Measurements from ENCODE around the gene TMEM129. TPM values are rescaled to one million over a fixed set of nuclear protein-coding genes. Genes with fewer than 3 reads are reported as not detected.
A peak's percentile ranks its signal among the peaks of the same experiment; 100 is the strongest.

Gene TMEM129, protein sequence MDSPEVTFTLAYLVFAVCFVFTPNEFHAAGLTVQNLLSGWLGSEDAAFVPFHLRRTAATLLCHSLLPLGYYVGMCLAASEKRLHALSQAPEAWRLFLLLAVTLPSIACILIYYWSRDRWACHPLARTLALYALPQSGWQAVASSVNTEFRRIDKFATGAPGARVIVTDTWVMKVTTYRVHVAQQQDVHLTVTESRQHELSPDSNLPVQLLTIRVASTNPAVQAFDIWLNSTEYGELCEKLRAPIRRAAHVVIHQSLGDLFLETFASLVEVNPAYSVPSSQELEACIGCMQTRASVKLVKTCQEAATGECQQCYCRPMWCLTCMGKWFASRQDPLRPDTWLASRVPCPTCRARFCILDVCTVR
- polyA plus RNA-seq (ENCODE audit: insufficient read length in 10 of 10), result 10 to 100 TPM; 14.6 to 27.8 (median 22.0) TPM
- long read RNA-seq, donor 1, partial matches to known transcripts, result 0 of 4 reads
- long read RNA-seq, donor 1, other reads (novel, unspliced or antisense), result 0 of 4 reads
- long read RNA-seq, donor 2, partial matches to known transcripts, result 0 of 1 reads
- long read RNA-seq, donor 2, other reads (novel, unspliced or antisense), result 0 of 1 reads
- long read RNA-seq, donor 3, result 0 reads
- long read RNA-seq, donor 4, partial matches to known transcripts, result 0 of 5 reads
- long read RNA-seq, donor 4, other reads (novel, unspliced or antisense), result 0 of 5 reads
- long read RNA-seq, donor 5, transcript TMEM129-202 (4 exons, 2,810 nt), result major isoform, 7 of 8 reads
- long read RNA-seq, donor 5, partial matches to known transcripts, result 0 of 8 reads
- long read RNA-seq, donor 5, other reads (novel, unspliced or antisense), result 0 of 8 reads
- long read RNA-seq, donor 6, transcript TMEM129-202 (4 exons, 2,810 nt), result major isoform, 8 of 8 reads
- long read RNA-seq, donor 6, partial matches to known transcripts, result 0 of 8 reads
- long read RNA-seq, donor 6, other reads (novel, unspliced or antisense), result 0 of 8 reads
- long read RNA-seq, donor 7, partial matches to known transcripts, result 5 of 8 reads
- long read RNA-seq, donor 7, other reads (novel, unspliced or antisense), result 0 of 8 reads
- long read RNA-seq, donor 8, partial matches to known transcripts, result 0 of 3 reads
- long read RNA-seq, donor 8, other reads (novel, unspliced or antisense), result 0 of 3 reads
- long read RNA-seq, donor 9, result 0 reads

DNA sequence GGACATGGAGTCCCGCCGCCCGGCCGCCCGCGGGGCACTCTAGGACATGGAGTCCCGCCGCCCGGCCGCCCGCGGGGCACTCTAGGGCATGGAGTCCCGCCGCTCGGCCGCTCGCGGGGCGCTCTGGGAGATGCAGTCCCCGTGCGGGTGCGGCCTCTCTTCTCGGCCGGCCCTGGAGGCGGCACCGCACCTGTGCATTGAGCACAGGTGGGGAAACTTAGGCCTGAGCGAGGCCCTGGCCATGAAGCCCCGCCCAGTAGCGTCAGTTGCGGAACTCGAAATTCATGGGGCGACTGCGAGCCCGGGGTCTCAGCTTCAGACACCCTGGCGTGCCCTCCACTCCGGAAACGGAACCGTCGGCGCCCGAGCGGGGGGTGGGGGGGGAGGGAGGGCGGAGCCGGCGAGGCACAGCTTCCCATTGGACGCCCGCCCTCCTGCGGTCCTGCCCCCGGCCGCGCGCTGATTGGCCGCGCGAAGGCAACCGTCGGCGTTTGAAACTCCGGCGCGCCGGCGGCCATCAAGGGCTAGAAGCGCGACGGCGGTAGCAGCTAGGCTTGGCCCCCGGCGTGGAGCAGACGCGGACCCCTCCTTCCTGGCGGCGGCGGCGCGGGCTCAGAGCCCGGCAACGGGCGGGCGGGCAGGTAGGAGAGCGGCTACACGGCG is at the start of gene TMEM129, which contains the start of gene TACC3:
Gene TMEM129 (minus strand): TSS at position 321 of the 663 bp plus-strand sequence. CDS start 486 bp downstream, outside the sequence.
Gene TACC3 (plus strand): TSS at position 519 of the 663 bp plus-strand sequence. CDS start 1,901 bp downstream, outside the sequence.
- peak; percentile 94 to 98 (median 95) for DNase-seq

DNA sequence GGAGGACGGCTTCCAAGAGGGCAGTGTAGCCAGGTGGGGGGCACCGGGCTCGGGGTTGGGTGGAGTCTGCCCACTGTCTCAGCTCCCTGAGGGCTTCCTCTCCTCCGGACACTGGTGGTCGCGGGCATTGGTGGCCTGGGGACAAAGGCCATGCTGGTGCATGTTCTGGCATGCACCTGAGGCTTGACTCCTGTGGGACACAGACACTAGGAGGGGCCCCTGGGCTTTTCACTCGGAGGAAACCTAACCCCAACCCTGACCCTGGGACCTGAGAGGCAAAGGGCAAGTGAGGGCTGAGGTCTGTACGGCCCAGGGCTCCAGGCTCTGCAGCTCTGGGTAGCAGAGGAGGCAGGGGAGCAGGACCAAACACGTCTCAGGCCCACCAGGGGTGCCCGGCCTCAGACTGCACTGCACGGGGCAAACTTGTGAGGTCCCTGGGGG is 49.7 kb upstream of the TMEM129 start:
- DNase-seq, result no peak

DNA sequence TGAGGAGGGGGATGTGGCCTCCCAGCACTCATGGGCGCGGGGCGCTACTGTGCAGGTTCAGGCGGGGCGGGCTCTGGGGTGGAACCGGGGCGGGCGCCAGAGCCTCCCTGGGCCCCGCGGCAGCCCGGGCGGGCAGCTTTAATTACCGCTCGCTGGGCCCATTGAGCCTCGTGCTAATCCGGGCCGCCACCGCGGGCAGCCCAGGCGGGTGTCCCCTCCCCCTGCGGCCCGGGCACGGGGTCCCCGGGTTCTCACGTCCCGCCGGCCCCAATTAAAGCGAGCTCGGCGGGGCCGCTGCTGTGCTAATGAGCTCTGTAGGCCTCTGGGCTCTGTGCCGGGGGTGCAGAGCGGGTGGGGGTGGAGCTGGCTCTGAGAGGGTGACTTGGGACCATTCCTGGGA is 49.1 kb upstream of the TMEM129 start:
- DNase-seq, result no peak

DNA sequence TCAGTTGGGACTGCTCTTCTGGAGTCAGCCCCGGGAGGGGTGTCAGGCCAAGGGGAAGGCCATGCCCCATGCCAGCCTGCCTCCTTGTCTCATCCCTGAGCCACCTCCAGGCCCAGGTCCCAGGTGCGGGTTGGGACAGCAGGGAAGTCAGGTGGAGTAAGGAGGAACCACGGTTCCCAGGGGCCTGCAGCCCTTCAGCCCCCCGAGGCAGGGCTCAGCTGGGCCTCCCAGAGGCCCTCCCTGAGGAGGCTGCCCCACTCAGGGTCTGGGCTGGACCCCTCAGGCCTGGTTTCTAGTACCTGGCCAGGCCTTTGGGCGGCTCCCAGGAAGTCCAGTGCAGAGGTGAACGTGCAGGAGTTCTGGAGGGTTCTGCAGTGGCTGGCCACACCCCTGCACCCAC is 48.6 kb upstream of the TMEM129 start:
- no peak for DNase-seq

DNA sequence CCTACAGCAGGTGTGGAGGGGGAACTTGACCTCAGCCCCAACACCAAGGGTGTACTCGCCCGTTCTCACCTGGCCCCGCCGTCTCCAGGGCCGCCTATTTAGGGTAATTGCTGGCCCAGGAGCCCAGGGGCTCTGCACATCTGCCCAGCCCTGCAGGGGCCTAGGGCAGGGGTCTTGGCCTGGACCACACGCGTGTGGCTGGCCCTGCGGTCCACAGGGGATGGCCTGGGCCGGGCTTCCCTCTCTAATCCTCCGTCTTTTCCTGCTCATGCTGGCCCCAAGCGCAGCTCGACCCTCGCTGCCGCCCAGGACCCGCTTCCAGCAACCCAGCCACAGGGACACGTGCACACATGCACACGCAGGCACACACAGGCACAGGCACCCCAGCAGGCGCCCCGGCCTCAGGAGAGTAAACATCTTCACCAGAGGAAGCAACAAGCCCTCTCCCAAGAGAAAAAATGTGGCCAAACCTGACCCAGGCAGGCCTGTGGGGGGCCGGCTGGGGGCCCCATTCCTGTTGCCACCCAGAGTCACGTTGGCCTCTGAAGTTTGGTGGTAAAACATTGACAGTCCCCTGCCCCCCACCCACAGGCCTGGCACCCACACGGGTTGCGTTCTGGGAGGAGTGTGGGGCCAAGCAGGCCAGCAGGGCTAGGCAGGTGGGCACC is 47.4 kb upstream of the TMEM129 start:
- DNase-seq, result no peak

DNA sequence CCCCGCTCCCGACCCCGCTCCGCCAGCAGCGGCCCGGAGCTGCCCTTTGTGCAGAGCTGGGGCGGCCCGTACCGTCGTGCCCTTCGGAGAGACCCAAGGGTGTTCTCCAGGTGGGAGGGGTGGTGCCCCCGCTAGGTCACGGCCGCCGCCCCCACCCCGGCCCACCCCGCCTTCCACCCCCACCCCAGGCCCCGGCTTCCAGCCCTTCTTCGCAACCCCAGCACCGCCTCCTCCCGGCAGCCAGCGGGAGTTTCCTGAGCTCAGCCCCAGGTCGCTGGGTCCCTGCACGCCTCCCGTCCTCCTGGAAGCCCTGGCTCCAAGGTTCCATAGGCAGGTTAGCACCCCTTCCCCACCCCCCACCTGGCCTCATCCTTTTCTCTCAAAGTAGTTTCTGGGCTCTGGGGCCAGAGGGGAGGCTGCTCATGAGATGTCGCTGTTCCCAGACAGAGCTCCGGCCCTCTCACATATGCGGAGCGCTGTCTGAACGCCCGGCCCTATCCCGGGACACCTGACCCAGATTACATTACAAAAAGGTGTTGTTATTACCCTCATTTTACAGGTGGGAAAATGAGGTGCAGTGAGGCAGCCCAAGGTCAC is 46.7 kb upstream of the TMEM129 start:
- no peak for DNase-seq

DNA sequence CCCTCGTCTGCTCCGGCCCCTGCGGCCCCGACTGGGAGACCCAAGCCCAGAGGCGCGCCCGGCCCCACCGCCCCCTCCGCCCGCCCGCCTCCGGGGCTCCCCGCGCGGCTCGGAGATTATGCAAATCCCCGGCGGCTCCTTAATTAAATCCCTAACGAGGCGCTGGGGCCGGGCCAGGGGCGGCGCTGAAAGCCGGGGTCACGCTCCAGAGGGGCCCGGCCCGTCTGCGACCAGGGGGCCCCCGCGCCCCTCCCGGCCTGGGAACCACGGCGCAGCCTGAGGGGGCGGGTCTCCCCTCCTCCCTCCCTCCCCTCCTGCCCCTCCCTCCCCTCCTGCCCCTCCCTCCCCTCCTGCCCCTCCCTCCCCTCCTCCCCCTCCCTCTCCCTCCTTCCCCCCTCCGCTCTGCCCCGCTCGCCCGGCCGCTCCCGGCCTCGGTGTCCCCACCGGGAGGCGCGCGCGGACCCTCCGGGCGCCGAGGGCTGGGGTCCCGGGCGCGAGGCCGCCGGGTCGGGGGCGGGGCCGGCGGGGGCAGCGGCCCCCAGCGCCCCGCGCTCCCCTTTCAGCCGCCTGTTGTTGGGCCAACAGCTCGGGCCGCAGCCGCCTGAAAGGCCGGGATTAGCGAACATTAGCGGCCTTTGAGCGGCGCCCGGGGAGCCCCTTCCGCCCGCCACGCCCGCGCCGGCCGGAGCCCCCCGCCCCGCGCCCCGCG is 46.1 kb upstream of the TMEM129 start:
- no peak for DNase-seq

DNA sequence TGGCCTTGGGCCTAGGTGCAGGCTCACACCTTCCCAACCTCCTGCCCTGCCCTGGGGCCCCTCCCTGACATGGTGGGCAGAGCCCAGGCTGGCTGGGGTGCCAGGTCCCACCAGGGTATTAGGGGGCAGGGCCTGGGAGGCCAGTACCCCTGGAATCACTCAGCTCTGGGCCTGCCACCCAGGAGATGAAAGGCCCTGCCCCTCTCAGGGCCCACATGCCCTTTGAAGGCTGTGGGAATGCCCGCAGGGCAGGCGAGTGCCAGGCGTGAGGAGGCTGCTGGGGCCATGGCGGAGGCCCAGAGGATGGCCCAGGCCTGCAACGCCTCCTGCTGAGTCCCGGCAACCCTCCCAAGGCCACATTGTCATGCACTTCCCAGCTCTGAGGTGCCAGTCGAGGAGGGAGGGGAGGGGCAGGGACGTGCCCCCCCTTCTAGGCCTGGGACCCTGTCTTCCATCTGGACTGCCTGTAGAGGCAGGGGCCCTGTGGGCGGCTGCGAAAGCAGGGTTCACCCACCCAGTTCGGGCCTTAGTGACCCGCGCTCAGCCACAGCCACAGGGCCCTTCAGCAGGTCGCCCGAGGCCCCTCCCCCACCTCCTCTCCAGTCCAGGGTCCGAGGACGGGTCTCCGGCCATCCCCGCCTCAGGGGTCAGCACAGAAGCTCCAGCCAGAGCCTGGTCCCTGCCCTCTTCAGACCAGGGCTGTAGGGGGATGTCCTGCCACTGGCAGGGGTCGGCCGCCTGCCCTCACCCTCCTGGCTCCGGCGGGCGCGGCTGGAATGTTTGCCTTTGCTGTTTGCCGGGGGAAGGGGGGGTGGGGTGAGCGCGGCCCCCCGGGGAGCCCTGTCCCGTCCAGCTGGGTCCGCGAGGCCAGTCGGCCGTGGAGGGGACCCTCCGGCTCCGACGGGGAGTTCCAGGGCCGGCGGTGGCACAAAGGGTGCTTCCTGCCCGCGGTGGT is 45.3 kb upstream of the TMEM129 start:
- no peak for DNase-seq

DNA sequence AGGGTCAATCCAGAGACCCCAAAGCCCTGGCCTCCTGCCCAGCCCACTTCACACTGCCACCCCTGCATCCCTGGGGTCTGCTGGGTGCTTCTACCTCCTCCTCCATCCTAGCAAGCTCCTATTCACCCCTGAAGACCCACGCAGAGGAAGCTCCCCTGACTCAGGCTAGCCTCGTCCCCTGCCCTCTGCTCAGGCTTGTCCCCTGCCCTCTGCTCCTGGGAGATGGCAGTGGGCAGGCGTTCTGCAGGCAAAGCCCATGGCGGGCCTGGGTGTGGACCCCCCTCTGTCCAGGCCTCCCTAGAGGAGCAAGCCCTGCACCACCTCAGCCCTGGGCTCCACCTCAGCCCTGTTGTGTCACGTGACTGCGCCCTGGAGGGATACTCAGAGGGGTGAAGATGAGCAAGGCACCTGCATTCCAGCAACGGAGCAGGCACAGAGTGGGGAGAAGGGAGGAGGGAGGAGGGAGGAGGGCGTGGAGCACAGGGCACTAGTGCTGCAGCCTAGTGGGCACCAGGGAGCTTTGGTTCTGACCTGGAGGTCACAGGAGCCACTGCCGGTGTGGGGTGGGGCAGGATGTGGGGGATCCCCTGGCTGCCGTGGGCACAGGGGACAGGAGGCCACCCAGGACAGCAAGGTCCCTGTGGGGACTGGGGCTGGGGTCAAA is 44.4 kb upstream of the TMEM129 start:
- DNase-seq, result no peak

DNA sequence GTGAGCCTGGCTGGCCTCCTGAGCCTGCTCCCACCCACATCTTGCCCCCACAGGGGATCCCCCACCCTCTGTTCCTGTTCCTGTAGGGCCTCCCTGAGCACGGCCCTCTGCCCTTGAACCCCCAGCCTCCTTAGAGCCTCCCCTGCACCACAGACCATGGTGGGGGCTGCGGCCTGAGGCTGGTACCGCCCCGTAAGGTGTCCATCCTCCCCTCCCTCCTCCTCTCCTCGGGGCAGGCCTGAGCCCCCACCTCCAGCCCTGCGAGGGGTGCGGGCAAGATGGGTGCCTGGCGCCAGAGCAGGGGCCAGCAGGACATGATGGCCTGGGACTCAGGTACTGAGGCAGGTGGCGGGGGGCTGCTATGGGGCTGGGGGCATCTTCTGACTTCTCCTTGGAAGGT is 43.5 kb upstream of the TMEM129 start:
- DNase-seq, result no peak

DNA sequence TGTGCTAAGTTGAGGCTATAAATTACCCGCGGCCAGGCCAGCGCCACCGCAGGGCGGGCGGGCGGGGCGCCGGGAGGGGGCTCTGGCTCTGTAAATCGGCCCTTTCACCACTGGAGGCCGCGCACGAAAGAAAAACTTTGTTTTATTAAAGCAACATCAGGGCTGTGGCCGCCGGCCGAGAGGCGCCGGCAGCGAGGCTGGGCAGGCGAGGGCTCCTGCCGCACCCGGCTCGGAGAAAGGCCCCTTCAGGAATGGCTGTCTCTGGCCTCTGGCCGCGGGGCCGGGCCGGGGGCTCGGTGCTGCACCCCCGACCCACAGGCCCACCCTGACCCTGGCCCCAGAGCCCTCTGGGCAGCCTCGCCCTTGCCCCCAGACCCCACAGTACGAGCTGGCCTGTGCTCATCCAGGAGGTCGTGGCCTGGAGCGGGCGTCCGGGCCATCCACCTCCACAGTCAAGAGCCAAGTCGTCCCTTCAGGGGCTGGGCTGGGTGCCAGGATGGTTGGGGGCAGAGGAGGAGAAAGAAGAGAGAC is 42.5 kb upstream of the TMEM129 start:
- peak; percentile 28 to 66 (median 51) for DNase-seq

DNA sequence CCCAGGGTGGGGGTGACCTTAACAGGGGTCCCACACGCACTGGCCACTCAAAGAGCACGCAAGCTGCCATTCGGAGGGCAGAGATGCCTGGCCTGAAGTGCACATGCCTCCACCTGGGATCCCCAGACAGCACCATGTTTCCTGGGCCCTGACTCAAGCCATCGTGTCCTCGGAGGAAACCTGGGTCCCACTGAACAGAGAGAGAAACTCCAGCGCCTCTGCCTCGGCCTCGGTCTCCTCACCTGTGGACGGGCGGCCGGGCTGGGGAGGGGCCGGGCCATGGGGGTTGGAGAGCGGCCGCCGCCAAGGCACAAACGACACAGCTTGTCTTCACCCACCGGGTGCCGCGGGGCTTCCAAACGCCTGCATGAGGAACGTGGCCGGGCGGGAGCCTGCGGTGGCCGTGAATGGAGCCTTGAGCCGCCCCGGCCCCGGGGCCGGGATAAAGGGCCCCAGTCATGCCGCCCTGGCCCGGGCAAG is 42.0 kb upstream of the TMEM129 start:
- DNase-seq, result no peak

DNA sequence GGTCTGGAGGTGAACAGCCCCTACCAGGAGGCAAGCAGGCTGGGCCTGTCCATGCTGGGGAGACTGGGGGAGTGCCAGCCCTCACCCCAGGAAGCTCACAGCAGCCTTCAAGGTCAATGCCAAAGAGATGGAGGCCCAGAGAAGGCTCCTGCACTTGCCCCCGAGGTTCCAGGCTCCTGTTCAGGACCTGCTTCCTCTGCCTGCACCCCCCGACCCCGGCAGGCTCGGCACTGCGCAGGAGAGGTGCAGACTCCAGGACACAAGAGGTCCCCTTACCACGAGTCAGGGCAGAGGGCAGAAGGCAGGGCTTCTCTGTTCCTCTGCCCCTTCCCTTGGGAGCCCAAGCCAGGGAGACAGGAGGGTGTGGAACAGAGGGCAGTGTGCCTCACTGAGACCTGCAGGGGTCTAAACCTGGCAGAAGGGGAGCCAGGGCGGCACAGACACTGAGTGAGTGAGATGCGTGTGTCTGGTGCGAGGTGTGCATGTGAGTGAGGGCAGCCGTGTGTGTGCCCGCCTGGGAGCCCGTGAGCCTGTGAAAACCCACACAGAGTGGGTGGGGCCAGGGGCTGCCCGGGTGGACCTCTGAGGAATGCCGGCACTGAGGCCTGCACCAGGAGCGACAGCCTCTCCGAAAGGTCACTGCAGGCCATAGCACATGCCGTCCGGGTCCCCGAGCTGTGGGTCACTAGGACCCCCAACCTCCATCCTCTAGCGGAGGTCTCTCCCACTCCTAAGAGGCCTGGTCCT is 41.3 kb upstream of the TMEM129 start:
- DNase-seq, result no peak

DNA sequence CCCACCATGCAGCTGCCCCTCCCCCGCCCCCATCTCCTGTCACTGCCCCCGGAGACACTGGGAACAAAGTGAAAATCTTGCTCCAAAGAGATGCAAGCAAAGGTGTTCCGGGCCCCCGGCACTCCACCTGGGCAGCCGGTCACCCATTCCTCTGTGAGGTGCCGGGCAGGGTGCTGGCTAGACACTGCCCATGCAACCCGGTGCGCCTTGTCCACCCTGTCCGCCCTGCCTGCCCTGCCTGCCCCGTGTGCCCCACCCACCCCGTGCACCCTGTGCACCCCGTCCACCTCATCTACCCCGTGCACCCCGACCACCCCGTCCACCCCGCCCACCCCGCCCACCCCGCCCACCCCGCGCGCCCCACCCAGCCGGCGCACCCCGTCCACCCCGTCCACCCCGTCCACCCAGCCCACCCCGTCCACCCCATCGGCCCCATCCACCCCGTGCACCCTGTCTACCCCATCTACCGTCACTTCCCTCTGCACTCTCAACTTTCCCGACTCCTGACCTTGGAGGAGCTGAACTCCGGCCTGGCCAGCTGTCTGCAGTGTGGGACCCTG is 40.1 kb upstream of the TMEM129 start:
- DNase-seq, result no peak

DNA sequence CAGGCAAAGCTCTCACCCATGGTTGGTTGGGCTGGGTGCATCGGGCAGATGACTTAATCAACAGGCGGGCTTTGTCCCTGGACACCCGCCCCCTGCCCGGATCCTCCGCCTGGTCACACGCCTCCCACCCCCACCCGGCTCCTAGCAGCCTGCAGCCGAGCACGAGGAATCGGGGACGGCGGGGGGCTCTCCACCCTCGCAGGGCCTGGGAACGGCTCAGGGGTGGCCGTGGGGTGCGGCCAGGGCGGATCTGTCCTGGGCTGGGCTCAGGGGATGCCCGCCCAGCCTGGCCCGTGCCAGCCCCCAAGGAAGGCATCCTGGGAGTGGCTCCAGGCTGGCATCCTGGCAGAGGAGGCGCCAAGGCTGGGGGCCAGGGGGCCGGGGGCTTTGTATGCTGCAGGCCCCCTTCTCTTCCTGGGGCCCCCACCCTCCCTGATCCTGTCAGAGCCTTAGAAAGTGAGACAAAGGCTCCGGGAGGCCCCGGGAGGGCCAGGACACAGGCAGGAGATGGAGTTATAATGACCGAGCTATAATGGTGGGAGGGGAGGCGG is 39.5 kb upstream of the TMEM129 start:
- DNase-seq, result no peak

DNA sequence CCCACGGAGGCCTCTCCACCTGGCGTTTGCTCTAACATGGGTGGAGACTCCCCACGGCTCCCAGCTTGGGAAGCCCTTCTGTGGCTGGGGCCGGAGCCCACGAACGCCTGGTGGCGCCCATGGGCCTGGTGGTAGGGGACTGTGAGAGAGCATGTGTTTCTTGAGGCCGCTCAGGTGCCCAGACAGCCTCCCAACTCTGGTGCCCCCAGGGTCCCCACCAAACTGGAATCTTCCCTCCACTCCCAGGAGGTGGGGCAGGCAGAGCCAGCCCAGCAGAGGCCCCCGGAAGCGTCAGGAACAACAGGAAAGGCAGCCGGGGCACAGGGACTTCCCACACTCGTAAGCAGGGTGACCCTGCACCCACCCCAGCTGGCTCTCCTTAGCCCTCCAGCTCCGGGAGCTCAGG is 38.7 kb upstream of the TMEM129 start:
- no peak for DNase-seq

All from muscle of back (tissue), 13 donors.